ENCODE measurements around the gene ZNF414.
A peak's percentile ranks its signal among the peaks of the same experiment; 100 is the strongest.

Gene ZNF414

DNA sequence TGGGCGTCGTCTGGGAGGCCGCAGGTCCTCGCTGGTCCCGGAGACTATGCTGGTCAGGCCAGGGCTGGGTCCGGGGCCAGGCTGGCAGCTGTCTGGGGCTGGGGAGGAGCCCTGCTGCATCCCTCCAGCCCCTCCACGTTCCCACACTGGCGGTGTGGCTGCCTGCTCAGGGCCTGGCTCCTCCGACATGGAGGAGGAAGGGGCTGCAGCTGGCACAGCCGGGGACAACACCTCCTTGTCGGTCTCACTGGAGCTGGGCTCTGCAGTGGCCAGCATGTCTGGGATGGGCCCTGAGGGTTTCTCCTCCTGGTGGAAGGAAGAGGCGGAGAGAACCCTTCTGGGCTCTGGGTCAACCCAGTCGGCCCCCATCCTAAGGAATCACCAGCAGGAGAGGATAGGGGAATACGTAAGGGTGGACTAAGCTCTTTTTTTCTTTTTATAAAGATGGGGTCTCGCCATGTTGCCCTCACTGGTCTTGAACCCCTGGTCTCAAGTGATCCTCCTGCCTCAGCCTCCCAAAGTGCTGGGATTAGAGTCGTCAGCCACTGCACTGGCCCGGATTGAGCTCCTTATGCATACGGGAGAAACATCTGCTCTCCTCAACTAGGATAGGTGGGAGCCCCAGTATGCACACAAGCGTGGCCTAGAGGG lies 806 bp downstream of the ZNF414 start:
- Histone ChIP-seq H3K9ac (ENCODE audit: low read length) (peak overlapping the region; percentile 7), H3K27me3 (ENCODE audit: control insufficient read depth, insufficient read depth, low read length) (no peaks in the 10 kb centered on the region), H3K27ac (ENCODE audit: low read depth, low read length) (peak overlapping the region; percentile 100), H3K4me1 (ENCODE audit: control insufficient read depth, insufficient read depth, low read length) (peaks cover 10% of the 10 kb centered on the region), H3K4me3 (ENCODE audit: low read length) (peak overlapping the region; percentile 68), H3K36me3 (ENCODE audit: control insufficient read depth, insufficient read depth, low read length) (no peaks in the 10 kb centered on the region)

DNA sequence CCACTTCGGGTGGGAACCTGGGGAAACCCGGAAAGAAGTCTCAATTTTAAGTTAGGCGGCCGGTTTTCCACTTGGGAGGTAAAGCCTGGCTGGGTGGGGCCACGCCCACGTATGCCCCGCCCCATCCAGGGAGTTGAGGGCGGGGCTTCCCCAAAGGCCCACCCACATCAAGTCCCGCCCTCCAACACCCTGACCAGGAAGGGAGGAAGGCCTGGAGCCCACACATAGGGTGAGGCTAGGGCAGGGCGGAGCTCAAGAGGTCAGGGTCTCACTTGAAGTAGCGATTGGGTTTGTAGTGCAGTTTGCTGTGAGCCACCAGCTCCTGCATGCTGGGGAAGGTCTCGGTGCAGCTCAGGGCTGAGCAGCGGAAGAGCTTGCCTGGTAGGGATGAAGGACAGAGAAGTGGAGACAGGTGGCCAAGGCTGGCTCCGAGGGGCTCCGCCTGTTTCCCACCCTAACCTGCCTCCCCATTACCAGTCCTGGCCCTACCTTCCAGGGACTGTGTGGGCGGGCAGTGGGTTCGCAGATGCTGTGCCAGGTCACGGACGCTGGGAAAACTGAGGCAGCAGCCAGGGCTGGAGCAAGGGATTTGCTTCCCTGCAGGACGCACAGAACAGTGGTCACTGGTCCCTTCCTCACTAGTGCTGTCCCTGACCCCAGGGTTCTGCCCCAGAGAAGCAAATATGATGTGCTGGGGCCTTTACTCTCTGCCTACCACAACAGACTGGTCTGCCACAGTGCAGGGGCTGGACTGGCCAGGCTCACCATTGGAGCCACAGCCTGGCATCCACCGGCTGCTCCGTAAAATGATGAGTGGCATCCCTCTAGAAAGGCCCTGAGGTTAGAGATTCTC lies 1.6 kb downstream of the ZNF414 start:
- Histone ChIP-seq H3K4me3 (ENCODE audit: low read length) (no peak overlapping the region), H3K9ac (ENCODE audit: low read length) (no peak overlapping the region), H3K27ac (ENCODE audit: low read depth, low read length) (no peak overlapping the region)

GRCh38 chr19:8511573-8512101 lies 2.3 kb downstream of the ZNF414 start:
- H3K36me3 ChIP-seq (ENCODE audit: control insufficient read depth, insufficient read depth, low read length) = no peaks in the 10 kb centered on the region
- no peak overlapping the region for H3K9ac ChIP-seq (ENCODE audit: low read length)
- H3K4me1 ChIP-seq (ENCODE audit: control insufficient read depth, insufficient read depth, low read length) = peaks cover 10% of the 10 kb centered on the region
- no peak overlapping the region for H3K27ac ChIP-seq (ENCODE audit: low read depth, low read length)
- H3K4me3 ChIP-seq (ENCODE audit: low read length) = no peak overlapping the region
- no peaks in the 10 kb centered on the region for H3K27me3 ChIP-seq (ENCODE audit: control insufficient read depth, insufficient read depth, low read length)

More for the DNA sequence above, 1.6 kb downstream of the ZNF414 start:
- no peaks in the 10 kb centered on the region for H3K36me3 ChIP-seq (ENCODE audit: control insufficient read depth, insufficient read depth, low read length)
- H3K4me1 ChIP-seq (ENCODE audit: control insufficient read depth, insufficient read depth, low read length) = peaks cover 10% of the 10 kb centered on the region
- no peaks in the 10 kb centered on the region for H3K27me3 ChIP-seq (ENCODE audit: control insufficient read depth, insufficient read depth, low read length)

DNA sequence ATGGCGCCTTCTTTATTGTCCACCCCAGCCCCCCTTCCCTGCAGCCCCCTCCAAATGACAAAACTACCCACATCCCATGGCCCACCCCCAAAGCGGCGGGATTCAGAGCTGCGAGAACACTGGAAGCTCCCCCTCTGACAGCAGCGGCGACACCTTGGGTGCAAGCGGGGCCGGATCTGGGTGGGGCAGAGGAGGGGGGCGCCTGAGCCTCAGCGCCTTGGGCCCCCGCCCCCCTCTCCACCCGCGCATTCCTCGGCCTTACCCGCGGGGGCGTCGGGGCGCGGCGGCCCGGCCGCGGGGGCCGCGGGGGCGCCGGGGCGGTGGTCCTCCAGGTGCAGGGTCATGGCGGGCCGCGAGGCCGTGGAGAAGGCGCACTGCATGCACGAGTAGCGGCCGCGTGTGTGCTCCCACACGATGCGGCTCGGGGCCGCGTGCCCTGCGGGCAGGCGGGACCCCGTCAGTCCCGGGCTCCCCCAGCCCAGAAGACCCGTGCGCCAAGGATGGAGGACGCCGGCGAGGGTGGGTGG lies 3.3 kb downstream of the ZNF414 start:
- Histone ChIP-seq H3K9ac (ENCODE audit: low read length) (no peak overlapping the region), H3K4me3 (ENCODE audit: low read length) (no peak overlapping the region), H3K4me1 (ENCODE audit: control insufficient read depth, insufficient read depth, low read length) (peaks cover 12% of the 10 kb centered on the region), H3K27me3 (ENCODE audit: control insufficient read depth, insufficient read depth, low read length) (no peaks in the 10 kb centered on the region), H3K27ac (ENCODE audit: low read depth, low read length) (no peak overlapping the region), H3K36me3 (ENCODE audit: control insufficient read depth, insufficient read depth, low read length) (no peaks in the 10 kb centered on the region)

GRCh38 chr19:8506402-8506957 lies 7.5 kb downstream of the ZNF414 start:
- H3K36me3 ChIP-seq (ENCODE audit: control insufficient read depth, insufficient read depth, low read length) = no peaks in the 10 kb centered on the region
- peaks cover 2% of the 10 kb centered on the region for H3K4me1 ChIP-seq (ENCODE audit: control insufficient read depth, insufficient read depth, low read length)
- H3K27ac ChIP-seq (ENCODE audit: low read depth, low read length) = no peak overlapping the region
- no peaks in the 10 kb centered on the region for H3K27me3 ChIP-seq (ENCODE audit: control insufficient read depth, insufficient read depth, low read length)
- peak overlapping the region; percentile 72 for H3K4me3 ChIP-seq (ENCODE audit: low read length)
- peak overlapping the region; percentile 24 for H3K9ac ChIP-seq (ENCODE audit: low read length)

GRCh38 chr19:8505680-8506401 lies 8.1 kb downstream of the ZNF414 start:
- Histone ChIP-seq H3K4me3 (ENCODE audit: low read length) (peak overlapping the region; percentile 72), H3K27ac (ENCODE audit: low read depth, low read length) (no peak overlapping the region), H3K36me3 (ENCODE audit: control insufficient read depth, insufficient read depth, low read length) (no peaks in the 10 kb centered on the region), H3K9ac (ENCODE audit: low read length) (peak overlapping the region; percentile 24), H3K27me3 (ENCODE audit: control insufficient read depth, insufficient read depth, low read length) (no peaks in the 10 kb centered on the region), H3K4me1 (ENCODE audit: control insufficient read depth, insufficient read depth, low read length) (peaks cover 2% of the 10 kb centered on the region)

DNA sequence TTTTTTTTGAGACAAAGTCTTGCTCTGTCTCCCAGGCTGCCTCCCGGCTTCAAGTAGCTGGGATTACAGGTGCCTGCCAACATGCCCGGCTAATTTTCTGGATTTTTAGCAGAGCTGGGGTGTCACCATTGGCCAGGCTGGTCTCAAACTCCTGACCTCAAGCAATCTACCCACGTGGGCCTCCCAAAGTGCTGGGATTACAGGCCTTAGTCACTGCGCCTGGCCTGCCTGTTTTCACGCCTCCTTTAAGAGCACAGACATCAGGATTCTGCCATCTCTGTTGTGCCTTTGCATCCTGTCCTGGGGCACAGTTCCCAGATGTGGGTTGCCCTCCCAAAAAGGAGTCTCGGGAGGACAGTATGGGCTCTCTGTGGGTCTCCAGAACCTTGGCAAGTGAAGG lies 9.0 kb downstream of the ZNF414 start:
- H3K4me3 ChIP-seq (ENCODE audit: low read length) = no peak overlapping the region
- peaks cover 2% of the 10 kb centered on the region for H3K4me1 ChIP-seq (ENCODE audit: control insufficient read depth, insufficient read depth, low read length)
- H3K36me3 ChIP-seq (ENCODE audit: control insufficient read depth, insufficient read depth, low read length) = no peaks in the 10 kb centered on the region
- H3K27ac ChIP-seq (ENCODE audit: low read depth, low read length) = no peak overlapping the region
- H3K9ac ChIP-seq (ENCODE audit: low read length) = no peak overlapping the region
- H3K27me3 ChIP-seq (ENCODE audit: control insufficient read depth, insufficient read depth, low read length) = no peaks in the 10 kb centered on the region

DNA sequence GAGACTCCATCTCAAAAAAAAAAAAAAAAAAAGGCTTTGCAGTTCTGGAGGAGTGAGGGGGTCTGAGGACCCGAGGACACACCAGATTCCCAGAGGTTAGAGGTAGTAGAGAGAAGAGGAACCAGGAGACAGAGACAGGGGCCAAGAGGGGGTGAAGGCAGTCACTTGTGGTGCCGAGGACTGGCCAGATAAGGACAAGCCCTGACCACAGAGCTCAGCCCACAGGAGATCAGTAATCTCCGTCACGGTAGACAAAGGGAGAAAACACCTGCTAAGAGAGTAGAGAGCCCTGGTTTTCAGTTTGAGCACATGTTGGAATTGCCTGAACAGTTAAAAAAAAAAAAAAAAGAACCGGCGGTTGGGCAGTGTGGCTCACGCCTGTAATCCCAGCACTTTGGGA lies 9.8 kb downstream of the ZNF414 start:
- H3K9ac ChIP-seq (ENCODE audit: low read length) = no peak overlapping the region
- H3K4me3 ChIP-seq (ENCODE audit: low read length) = no peak overlapping the region
- H3K36me3 ChIP-seq (ENCODE audit: control insufficient read depth, insufficient read depth, low read length) = no peaks in the 10 kb centered on the region
- no peak overlapping the region for H3K27ac ChIP-seq (ENCODE audit: low read depth, low read length)
- peaks cover 2% of the 10 kb centered on the region for H3K4me1 ChIP-seq (ENCODE audit: control insufficient read depth, insufficient read depth, low read length)
- no peaks in the 10 kb centered on the region for H3K27me3 ChIP-seq (ENCODE audit: control insufficient read depth, insufficient read depth, low read length)

DNA sequence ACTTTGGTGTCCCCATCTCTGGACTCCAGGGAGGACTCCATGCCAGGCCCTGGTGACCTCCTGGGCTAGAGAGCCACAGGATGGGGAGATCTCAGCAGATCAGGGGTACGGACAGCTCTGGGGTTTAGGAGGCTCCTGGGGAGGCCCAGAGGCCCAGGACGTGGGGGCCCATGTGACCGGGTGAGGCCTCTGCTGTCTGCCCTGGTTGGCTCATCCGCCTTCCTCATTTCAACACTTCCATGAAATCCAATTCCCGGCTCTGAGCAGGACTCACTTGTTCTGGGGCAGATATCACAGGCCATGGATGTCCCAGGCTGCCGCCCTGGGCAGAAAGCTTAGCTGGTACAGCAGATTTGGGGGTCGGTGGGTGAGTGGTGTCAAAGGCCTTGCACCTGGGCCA lies 10.5 kb downstream of the ZNF414 start:
- H3K36me3 ChIP-seq (ENCODE audit: control insufficient read depth, insufficient read depth, low read length) = no peaks in the 10 kb centered on the region
- peaks cover 2% of the 10 kb centered on the region for H3K4me1 ChIP-seq (ENCODE audit: control insufficient read depth, insufficient read depth, low read length)
- H3K9ac ChIP-seq (ENCODE audit: low read length) = no peak overlapping the region
- no peak overlapping the region for H3K4me3 ChIP-seq (ENCODE audit: low read length)
- H3K27ac ChIP-seq (ENCODE audit: low read depth, low read length) = no peak overlapping the region
- no peaks in the 10 kb centered on the region for H3K27me3 ChIP-seq (ENCODE audit: control insufficient read depth, insufficient read depth, low read length)

DNA sequence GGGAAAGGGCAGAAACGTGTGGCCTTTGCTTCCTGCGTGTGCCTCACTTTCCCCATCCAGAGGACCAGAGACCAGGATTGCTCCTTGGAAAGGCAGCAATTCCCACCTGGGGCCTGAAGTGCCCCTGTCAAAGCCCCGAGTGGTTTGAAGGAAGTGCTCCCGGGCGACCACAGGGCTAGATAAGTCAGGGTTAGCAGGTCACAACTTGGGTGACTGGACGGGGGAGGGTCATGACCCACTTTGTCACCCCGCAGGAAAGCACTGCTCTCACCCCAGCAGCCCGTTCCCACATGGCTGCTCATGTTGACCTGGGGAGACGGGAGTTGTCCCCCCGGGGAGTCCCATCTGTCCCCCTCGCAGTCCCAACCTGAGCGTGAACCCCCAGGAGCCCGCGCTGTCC lies 12.0 kb downstream of the ZNF414 start:
- no peaks in the 10 kb centered on the region for H3K27me3 ChIP-seq (ENCODE audit: control insufficient read depth, insufficient read depth, low read length)
- no peak overlapping the region for H3K27ac ChIP-seq (ENCODE audit: low read depth, low read length)
- H3K4me1 ChIP-seq (ENCODE audit: control insufficient read depth, insufficient read depth, low read length) = peaks cover 2% of the 10 kb centered on the region
- no peaks in the 10 kb centered on the region for H3K36me3 ChIP-seq (ENCODE audit: control insufficient read depth, insufficient read depth, low read length)
- H3K9ac ChIP-seq (ENCODE audit: low read length) = no peak overlapping the region
- no peak overlapping the region for H3K4me3 ChIP-seq (ENCODE audit: low read length)

GRCh38 chr19:8501516-8501915 lies 12.5 kb downstream of the ZNF414 start:
- no peak overlapping the region for H3K27ac ChIP-seq (ENCODE audit: low read depth, low read length)

DNA sequence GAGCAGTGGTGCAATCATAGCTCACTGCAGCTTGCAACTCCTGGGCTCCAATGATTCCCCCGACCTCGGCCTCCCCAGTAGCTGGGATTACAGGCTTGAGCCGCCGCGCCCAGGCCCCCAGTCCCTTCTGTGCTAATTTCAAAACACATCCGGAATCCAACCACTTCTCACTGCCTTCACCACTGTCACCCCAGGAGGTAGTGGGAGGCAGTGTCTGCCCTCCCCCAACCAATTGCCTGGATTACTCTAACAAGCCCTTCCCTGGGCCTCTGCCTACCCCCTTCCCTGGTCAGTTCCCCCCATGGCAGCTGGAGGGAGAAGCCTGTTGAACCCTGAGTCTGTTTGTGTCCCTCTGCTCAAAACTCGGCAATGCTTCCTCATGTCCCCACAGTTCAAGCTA lies 13.8 kb downstream of the ZNF414 start:
- H3K36me3 ChIP-seq (ENCODE audit: control insufficient read depth, insufficient read depth, low read length) = no peaks in the 10 kb centered on the region
- H3K27me3 ChIP-seq (ENCODE audit: control insufficient read depth, insufficient read depth, low read length) = no peaks in the 10 kb centered on the region
- H3K4me1 ChIP-seq (ENCODE audit: control insufficient read depth, insufficient read depth, low read length) = no peaks in the 10 kb centered on the region
- H3K27ac ChIP-seq (ENCODE audit: low read depth, low read length) = no peak overlapping the region
- no peak overlapping the region for H3K9ac ChIP-seq (ENCODE audit: low read length)
- H3K4me3 ChIP-seq (ENCODE audit: low read length) = no peak overlapping the region

More at GRCh38 chr19:8501516-8501915, 12.5 kb downstream of the ZNF414 start:
- Histone ChIP-seq H3K4me1 (ENCODE audit: control insufficient read depth, insufficient read depth, low read length) (peaks cover 2% of the 10 kb centered on the region), H3K36me3 (ENCODE audit: control insufficient read depth, insufficient read depth, low read length) (no peaks in the 10 kb centered on the region), H3K27me3 (ENCODE audit: control insufficient read depth, insufficient read depth, low read length) (no peaks in the 10 kb centered on the region), H3K4me3 (ENCODE audit: low read length) (no peak overlapping the region), H3K9ac (ENCODE audit: low read length) (no peak overlapping the region)

All from rectal smooth muscle tissue (tissue), 1 donor.